ENCODE measurements around the gene C5AR2. TPM values are rescaled to one million over a fixed set of nuclear protein-coding genes. Genes with fewer than 3 reads are reported as not detected.

C5AR2 gene
- polyA plus RNA-seq, 1 donor (not counting 4 experiments of a cell fraction or from before 2014, with no cell fraction given), result not detected

- H3K4me1 ChIP-seq (ENCODE audit: control insufficient read depth, extremely low read depth, insufficient read depth, low read length), result peaks cover 6% of the 10 kb centered on the region
- H3K4me2 ChIP-seq (ENCODE audit: control insufficient read depth, extremely low read depth, insufficient read depth, low read depth, low read length), result peak overlapping the region; percentile 32
- no peaks in the 10 kb centered on the region for H3K27me3 ChIP-seq (ENCODE audit: control insufficient read depth, extremely low read depth, insufficient read depth, low read length)
- H3K36me3 ChIP-seq (ENCODE audit: control insufficient read depth in 2 of 2, extremely low read depth in 1 of 2, insufficient read depth in 2 of 2, low read length in 2 of 2), result peaks cover 15 to 39% of the 10 kb centered on the region in 2 experiments
- no peak overlapping the region for H3K4me3 ChIP-seq (ENCODE audit: control insufficient read depth in 2 of 3, extremely low read depth in 1 of 3, insufficient read depth in 2 of 3, low read depth in 1 of 3, low read length in 3 of 3)
- no peaks in the 10 kb centered on the region for H4K20me1 ChIP-seq (ENCODE audit: control insufficient read depth, extremely low read depth, insufficient read depth, low read length)
- H3K9ac ChIP-seq (ENCODE audit: control insufficient read depth, extremely low read depth, insufficient read depth, low read length), result no peak overlapping the region
- H3K9me3 ChIP-seq (ENCODE audit: control insufficient read depth, low read depth, low read length), result no peaks in the 10 kb centered on the region
- H3K27ac ChIP-seq (ENCODE audit: control insufficient read depth, insufficient read depth, low read length), result no peak overlapping the region
- DNase-seq (ENCODE audit: low read depth, low spot score) (no peak), FAIRE-seq (no peak)
- no peak overlapping the region for H2AFZ ChIP-seq (ENCODE audit: control insufficient read depth, low read length)
- dilution Hi-C loops (cut with MboI; ENCODE audit: extremely low pct_ligation_motif_present, low sequenced_read_pairs), result no loop called here
- peaks cover 4% of the 10 kb centered on the region for H3K9me1 ChIP-seq (ENCODE audit: control insufficient read depth, extremely low read depth, insufficient read depth, low read length)
- H3K79me2 ChIP-seq (ENCODE audit: control insufficient read depth, insufficient read depth, low read length), result peaks cover 41% of the 10 kb centered on the region
- no peak for TF ChIP-seq EZH2 (IDR thresholded peaks at IDR 0.05; ENCODE audit: low read length)
- TF ChIP-seq CTCF (optimal IDR thresholded peaks at IDR 0.05 in 1 of 3, IDR thresholded peaks at IDR 0.05 in 1 of 3, conservative IDR thresholded peaks at IDR 0.05 in 1 of 3; ENCODE audit: extremely low read depth in 1 of 3, insufficient read depth in 2 of 3, low read length in 3 of 3), result no peak
These were observed 19.6 kb downstream of the C5AR2 start for GRCh38 chr19:47351548-47351947.

- dilution Hi-C loops (cut with MboI; ENCODE audit: extremely low pct_ligation_motif_present, low sequenced_read_pairs), result no loop called here
- Histone ChIP-seq H3K9me1 (ENCODE audit: control insufficient read depth, extremely low read depth, insufficient read depth, low read length) (peaks cover 4% of the 10 kb centered on the region), H2AFZ (ENCODE audit: control insufficient read depth, low read length) (no peak overlapping the region), H3K27me3 (ENCODE audit: control insufficient read depth, extremely low read depth, insufficient read depth, low read length) (no peaks in the 10 kb centered on the region), H3K27ac (ENCODE audit: control insufficient read depth, insufficient read depth, low read length) (no peak overlapping the region), H3K4me1 (ENCODE audit: control insufficient read depth, extremely low read depth, insufficient read depth, low read length) (peaks cover 6% of the 10 kb centered on the region), H4K20me1 (ENCODE audit: control insufficient read depth, extremely low read depth, insufficient read depth, low read length) (no peaks in the 10 kb centered on the region), H3K36me3 (ENCODE audit: control insufficient read depth in 2 of 2, extremely low read depth in 1 of 2, insufficient read depth in 2 of 2, low read length in 2 of 2) (peaks cover 18 to 44% of the 10 kb centered on the region in 2 experiments), H3K79me2 (ENCODE audit: control insufficient read depth, insufficient read depth, low read length) (peaks cover 43% of the 10 kb centered on the region), H3K9me3 (ENCODE audit: control insufficient read depth, low read depth, low read length) (no peaks in the 10 kb centered on the region), H3K4me3 (ENCODE audit: control insufficient read depth in 2 of 3, extremely low read depth in 1 of 3, insufficient read depth in 2 of 3, low read depth in 1 of 3, low read length in 3 of 3) (no peak overlapping the region), H3K9ac (ENCODE audit: control insufficient read depth, extremely low read depth, insufficient read depth, low read length) (no peak overlapping the region), H3K4me2 (ENCODE audit: control insufficient read depth, extremely low read depth, insufficient read depth, low read depth, low read length) (no peak overlapping the region)
- DNase-seq (ENCODE audit: low read depth, low spot score), result no peak
- no peak for TF ChIP-seq EZH2 (IDR thresholded peaks at IDR 0.05; ENCODE audit: low read length)
- TF ChIP-seq CTCF (optimal IDR thresholded peaks at IDR 0.05 in 1 of 3, IDR thresholded peaks at IDR 0.05 in 1 of 3, conservative IDR thresholded peaks at IDR 0.05 in 1 of 3; ENCODE audit: extremely low read depth in 1 of 3, insufficient read depth in 2 of 3, low read length in 3 of 3), result no peak
- FAIRE-seq, result no peak
These were observed 20.1 kb downstream of the C5AR2 start for GRCh38 chr19:47352095-47352494.

All from keratinocyte (primary cell).